Stomach (tissue), 4 donors: Measurements from ENCODE around the gene CITED4.

Experiments
- POLR2A ChIP-seq, 4 donors: fragments of 450-650 bp; IDR thresholded peaks; one replicate each; pipeline ENCODE4 v1.6.1; 2016; ENCODE audit warnings: antibody characterized with exemption in 4 of 4, control low read depth in 2 of 4, mild to moderate bottlenecking in 1 of 4, moderate library complexity in 1 of 4
- TF ChIP-seq, protein P1 (sequence below), 7 experiments: fragments of 450-650 bp in 4 of 7; fragments of 200-600 bp in 3 of 7; sonication (generic) in 3 of 7; IDR thresholded peaks; one replicate each; pipeline ENCODE4 v1.5.1; 2016 to 2019; ENCODE audit warnings: antibody characterized with exemption in 7 of 7, control low read depth in 2 of 7, mild to moderate bottlenecking in 1 of 7

DNA sequence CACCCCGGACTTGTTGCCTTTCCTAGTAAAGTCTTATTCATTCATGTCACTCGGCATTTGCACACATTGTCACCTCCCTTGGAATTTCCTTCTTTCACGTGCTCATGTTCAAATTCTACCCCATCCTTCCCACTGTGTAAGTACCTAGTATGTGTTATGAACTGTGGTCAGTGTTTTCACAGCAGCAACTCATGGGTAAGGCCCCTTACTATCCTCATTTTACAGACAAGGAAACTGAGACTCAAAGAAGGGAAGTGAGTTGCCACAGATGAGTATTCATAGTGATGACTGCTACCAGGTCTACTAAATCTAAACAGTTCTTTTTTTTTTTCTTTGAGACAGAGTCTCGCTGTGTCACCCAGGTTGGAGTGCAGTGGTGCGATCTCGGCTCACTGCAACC lies 10.5 kb downstream of the CITED4 start:
- TF ChIP-seq, protein P1, sequence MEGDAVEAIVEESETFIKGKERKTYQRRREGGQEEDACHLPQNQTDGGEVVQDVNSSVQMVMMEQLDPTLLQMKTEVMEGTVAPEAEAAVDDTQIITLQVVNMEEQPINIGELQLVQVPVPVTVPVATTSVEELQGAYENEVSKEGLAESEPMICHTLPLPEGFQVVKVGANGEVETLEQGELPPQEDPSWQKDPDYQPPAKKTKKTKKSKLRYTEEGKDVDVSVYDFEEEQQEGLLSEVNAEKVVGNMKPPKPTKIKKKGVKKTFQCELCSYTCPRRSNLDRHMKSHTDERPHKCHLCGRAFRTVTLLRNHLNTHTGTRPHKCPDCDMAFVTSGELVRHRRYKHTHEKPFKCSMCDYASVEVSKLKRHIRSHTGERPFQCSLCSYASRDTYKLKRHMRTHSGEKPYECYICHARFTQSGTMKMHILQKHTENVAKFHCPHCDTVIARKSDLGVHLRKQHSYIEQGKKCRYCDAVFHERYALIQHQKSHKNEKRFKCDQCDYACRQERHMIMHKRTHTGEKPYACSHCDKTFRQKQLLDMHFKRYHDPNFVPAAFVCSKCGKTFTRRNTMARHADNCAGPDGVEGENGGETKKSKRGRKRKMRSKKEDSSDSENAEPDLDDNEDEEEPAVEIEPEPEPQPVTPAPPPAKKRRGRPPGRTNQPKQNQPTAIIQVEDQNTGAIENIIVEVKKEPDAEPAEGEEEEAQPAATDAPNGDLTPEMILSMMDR (IDR thresholded peaks at IDR 0.05): no peak
- TF ChIP-seq POLR2A (IDR thresholded peaks at IDR 0.05): no peak
